C4-2B (cell line): ENCODE data around the gene CLDN11.

ENCODE experiments used
- H3K27ac ChIP-seq: fragments of 450-650 bp; 2 replicates; pipeline ENCODE4 v1.5.1; 2017
- CTCF ChIP-seq: fragments of 450-650 bp; conservative IDR thresholded peaks from 2 replicates; pipeline ENCODE4 v1.5.1; 2017; ENCODE audit warnings: mild to moderate bottlenecking
- ZFX ChIP-seq: fragments of 450-650 bp; IDR thresholded peaks from 2 replicates; pipeline ENCODE4 v1.6.1; 2017

Gene CLDN11

DNA sequence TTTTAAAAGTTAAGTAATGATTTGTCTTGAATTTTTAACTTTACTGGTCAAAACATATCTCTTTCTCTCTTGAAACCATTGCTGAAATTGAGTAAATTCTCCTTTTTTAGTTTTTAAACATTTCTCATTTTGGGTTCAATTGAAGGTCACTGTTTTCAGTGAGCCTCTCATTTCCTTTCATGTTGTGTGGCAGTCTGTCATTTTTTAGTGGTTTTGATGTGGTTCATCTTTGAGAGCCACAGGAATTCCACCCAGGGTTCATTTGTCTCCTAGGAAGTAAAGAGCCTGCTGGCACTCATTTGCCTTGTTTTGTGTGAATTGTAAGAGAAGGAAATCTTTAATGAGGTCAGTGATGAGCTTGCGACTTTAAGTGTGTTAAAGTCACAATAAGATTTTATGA, 10.4 kb downstream of the CLDN11 start:
- H3K27ac ChIP-seq, result no peak overlapping the region
- TF ChIP-seq ZFX, result no peak
- TF ChIP-seq CTCF, result no peak

- H3K27ac ChIP-seq, result no peak overlapping the region
- no peak for TF ChIP-seq ZFX
- no peak; the same call in 1 of the 2 replicates for TF ChIP-seq CTCF
Measured at GRCh38 chr3:170431054-170431453, 12.4 kb downstream of the CLDN11 start.

GRCh38 chr3:170432416-170432815, 13.7 kb downstream of the CLDN11 start:
- TF ChIP-seq CTCF (no peak), ZFX (no peak)
- no peak overlapping the region for H3K27ac ChIP-seq

DNA sequence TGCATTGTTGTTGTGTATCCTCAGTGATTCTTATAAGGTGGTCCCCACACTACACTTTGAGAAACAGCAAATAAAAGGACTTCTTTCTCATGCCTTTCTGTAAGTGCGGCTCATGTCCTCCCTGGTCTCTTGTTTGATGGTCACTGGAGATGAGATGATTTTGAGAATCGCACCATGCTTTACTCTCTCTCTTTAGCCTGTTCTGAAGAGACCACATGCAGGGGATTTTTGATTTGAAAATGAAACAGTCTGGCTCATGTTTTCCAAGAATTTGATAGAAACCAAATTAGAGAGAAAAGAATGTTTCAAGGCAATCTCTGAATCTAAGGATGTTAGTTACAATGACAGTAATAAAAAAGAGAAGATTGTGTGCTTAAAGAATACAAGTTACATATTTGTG, 18.0 kb downstream of the CLDN11 start:
- TF ChIP-seq CTCF (no peak), ZFX (no peak)
- H3K27ac ChIP-seq, result no peak overlapping the region

DNA sequence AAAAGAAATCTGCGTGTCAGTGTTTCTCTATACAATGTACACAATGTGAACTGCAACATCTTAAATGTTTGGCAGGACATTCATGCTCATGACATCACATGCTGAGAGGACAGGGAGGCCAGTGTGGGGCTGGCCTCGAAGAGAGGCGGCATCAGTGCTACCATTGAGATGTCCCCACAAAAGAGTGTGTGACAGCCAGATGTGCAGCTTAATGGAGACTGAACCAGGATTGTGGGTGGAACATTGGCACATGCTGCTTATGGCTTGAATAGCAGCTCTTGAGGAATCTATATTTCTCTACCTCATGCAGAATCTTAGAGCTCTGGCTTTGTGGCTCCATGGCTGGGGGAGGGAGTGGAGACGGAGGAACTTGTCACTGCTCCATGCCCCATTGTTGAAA, 18.5 kb downstream of the CLDN11 start:
- TF ChIP-seq ZFX (no peak), CTCF (no peak)
- H3K27ac ChIP-seq, result no peak overlapping the region

DNA sequence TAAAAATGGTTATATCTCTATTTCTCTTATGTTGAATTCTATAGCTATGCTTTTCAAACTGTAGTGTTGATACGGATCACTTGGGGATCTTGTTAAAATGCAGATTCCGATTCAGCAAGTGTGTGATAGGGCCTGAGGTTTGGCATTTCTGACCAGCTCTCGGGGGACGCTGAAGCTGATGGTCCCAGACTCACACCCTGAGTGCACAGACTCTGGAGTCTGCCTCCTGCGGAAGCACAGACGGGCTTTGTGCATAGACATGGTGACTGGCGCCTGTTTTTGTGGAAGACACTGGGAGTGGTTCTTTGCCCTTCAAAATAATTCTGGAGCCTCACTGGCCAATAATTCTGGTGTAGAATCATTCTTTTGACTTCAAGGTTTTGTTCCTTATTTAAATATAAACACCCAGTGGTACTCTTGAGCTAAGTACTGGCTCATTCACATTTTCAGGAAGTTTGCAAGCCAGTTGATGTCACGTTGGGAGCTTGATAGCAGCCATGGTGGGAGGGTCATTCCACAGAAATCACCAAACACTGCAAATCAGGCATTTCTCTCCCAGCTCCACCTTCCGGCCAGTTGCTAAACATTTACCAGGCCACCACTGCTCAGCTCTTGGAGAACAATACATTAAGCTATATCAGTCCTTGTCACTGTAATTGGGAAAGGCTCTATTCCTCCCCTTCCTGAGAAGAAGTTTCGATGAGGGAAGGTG, 19.2 kb downstream of the CLDN11 start:
- TF ChIP-seq ZFX (no peak), CTCF (no peak)
- no peak overlapping the region for H3K27ac ChIP-seq

DNA sequence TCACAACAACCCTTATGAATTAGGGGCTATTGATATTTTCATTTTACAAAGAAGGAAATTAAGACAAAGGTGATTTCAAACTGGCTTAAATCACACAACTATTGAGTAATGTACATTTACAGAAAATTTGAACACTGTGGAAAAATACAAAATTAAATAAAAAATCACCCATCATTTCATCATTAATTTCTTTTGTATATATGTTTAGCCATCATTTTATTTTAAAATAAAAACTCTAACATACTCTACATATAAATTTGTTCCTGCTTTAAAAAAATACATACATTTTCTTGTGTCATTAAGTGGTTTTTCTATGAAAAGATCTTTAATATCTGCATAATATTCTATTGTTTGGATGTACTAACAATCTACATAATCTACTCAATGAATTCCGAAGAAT, 20.2 kb downstream of the CLDN11 start:
- no peak overlapping the region for H3K27ac ChIP-seq
- TF ChIP-seq ZFX (no peak), CTCF (no peak)
